GM06990 (cell line): ENCODE measurements around the gene FAM177B.

ENCODE experiments used
- DNase-seq: peaks from one replicate; pipeline ENCODE4 v3.0.0-alpha.2; 2011; ENCODE audit not compliant: insufficient read length; ENCODE audit errors: extremely low read depth
- H3K27me3 ChIP-seq: replicated peaks from 2 replicates; pipeline ENCODE4 v1.6.0; 2011; ENCODE audit warnings: low read length; ENCODE audit not compliant: control insufficient read depth, insufficient read depth
- H3K36me3 ChIP-seq: 2 replicates; pipeline ENCODE4 v1.5.1; 2011; ENCODE audit warnings: low read length; ENCODE audit not compliant: control insufficient read depth, insufficient read depth
- H3K4me3 ChIP-seq: replicated peaks from 2 replicates; pipeline ENCODE4 v1.5.1; 2011; ENCODE audit warnings: low read depth, mild to moderate bottlenecking, control low read depth, low read length
- TF ChIP-seq, protein P1 (sequence below): IDR thresholded peaks from 2 replicates; pipeline ENCODE4 v1.5.1; 2011; ENCODE audit warnings: low read length, control low read depth, mild to moderate bottlenecking, inconsistent platforms; ENCODE audit not compliant: insufficient read depth, poor library complexity, severe bottlenecking

FAM177B gene

GRCh38 chr1:222702210-222702609 is 34.8 kb upstream of the FAM177B start:
- H3K36me3 ChIP-seq, result no peaks in the 10 kb centered on the region
- no peak overlapping the region for H3K4me3 ChIP-seq
- no peaks in the 10 kb centered on the region for H3K27me3 ChIP-seq
- DNase-seq, result no peak
- TF ChIP-seq, protein P1, sequence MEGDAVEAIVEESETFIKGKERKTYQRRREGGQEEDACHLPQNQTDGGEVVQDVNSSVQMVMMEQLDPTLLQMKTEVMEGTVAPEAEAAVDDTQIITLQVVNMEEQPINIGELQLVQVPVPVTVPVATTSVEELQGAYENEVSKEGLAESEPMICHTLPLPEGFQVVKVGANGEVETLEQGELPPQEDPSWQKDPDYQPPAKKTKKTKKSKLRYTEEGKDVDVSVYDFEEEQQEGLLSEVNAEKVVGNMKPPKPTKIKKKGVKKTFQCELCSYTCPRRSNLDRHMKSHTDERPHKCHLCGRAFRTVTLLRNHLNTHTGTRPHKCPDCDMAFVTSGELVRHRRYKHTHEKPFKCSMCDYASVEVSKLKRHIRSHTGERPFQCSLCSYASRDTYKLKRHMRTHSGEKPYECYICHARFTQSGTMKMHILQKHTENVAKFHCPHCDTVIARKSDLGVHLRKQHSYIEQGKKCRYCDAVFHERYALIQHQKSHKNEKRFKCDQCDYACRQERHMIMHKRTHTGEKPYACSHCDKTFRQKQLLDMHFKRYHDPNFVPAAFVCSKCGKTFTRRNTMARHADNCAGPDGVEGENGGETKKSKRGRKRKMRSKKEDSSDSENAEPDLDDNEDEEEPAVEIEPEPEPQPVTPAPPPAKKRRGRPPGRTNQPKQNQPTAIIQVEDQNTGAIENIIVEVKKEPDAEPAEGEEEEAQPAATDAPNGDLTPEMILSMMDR, result no peak

- no peak for DNase-seq
- TF ChIP-seq, protein P1, result no peak
- no peaks in the 10 kb centered on the region for H3K36me3 ChIP-seq
These were observed 32.7 kb upstream of the FAM177B start for GRCh38 chr1:222704260-222704659.

GRCh38 chr1:222706815-222707214 is 30.2 kb upstream of the FAM177B start:
- no peak for DNase-seq
- TF ChIP-seq, protein P1, result no peak

More at GRCh38 chr1:222704260-222704659, 32.7 kb upstream of the FAM177B start:
- Histone ChIP-seq H3K27me3 (no peaks in the 10 kb centered on the region), H3K4me3 (no peak overlapping the region)

DNA sequence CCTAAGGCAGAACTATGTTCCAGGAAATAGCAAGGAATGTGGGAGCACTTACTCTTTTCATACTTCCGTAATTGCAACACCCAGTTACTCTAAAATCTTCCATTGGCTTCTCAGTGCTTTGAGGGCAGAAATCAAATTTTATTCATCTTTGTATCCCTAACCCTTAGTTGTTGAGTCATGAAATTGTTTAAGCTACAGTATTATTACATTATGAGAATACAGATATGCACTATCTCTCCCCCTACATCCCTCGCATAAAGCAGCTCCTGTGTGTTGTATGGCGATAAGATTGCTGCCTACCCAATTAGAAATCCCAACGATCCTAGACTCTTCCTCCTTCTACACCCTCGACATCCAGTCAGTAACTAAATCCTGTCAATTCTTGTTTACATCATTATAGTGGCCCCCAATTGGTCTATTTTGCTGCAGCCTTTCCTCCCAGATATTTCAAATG is 27.3 kb upstream of the FAM177B start:
- H3K4me3 ChIP-seq, result no peak overlapping the region
- DNase-seq, result no peak
- no peaks in the 10 kb centered on the region for H3K36me3 ChIP-seq
- TF ChIP-seq, protein P1, result no peak
- no peaks in the 10 kb centered on the region for H3K27me3 ChIP-seq

More at GRCh38 chr1:222706815-222707214, 30.2 kb upstream of the FAM177B start:
- Histone ChIP-seq H3K27me3 (no peaks in the 10 kb centered on the region), H3K36me3 (no peaks in the 10 kb centered on the region), H3K4me3 (no peak overlapping the region)

GRCh38 chr1:222711319-222712252 is 25.4 kb upstream of the FAM177B start:
- DNase-seq, result peak; percentile 70
- Histone ChIP-seq H3K27me3 (no peaks in the 10 kb centered on the region), H3K36me3 (peaks cover 2% of the 10 kb centered on the region), H3K4me3 (peak overlapping the region; percentile 93)
- TF ChIP-seq, protein P1, result no peak
